22Rv1 (cell line): Measurements from ENCODE around the gene GARIN5B.

Experiments
- ZFX ChIP-seq: fragments of 450-650 bp; IDR thresholded peaks from 2 replicates; pipeline ENCODE4 v1.6.1; 2017; ENCODE audit warnings: antibody characterized with exemption, borderline replicate concordance
- TF ChIP-seq, protein P1 (sequence below): fragments of 450-650 bp; IDR thresholded peaks from 2 replicates; pipeline ENCODE4 v1.5.1; 2017; ENCODE audit warnings: mild to moderate bottlenecking

DNA sequence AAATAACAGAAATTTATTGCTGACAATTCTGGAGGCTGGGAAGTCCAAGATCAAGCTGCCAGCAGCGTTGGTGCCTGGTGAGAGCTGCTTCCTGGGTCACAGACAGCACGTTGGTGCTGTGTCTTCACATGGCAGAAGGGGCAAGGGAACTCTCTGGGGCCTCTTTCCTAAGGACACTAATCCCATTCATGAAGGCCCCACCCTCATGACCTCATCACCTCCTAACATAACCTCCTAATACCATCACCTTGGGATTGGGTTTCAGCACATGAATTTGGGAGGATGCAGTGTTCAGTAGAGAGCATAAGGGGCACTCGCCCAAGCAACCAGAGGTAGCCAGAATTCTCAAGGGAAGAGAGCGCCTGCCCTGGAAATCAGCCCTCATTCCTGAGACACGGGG, 53.6 kb downstream of the GARIN5B start:
- TF ChIP-seq, protein P1, sequence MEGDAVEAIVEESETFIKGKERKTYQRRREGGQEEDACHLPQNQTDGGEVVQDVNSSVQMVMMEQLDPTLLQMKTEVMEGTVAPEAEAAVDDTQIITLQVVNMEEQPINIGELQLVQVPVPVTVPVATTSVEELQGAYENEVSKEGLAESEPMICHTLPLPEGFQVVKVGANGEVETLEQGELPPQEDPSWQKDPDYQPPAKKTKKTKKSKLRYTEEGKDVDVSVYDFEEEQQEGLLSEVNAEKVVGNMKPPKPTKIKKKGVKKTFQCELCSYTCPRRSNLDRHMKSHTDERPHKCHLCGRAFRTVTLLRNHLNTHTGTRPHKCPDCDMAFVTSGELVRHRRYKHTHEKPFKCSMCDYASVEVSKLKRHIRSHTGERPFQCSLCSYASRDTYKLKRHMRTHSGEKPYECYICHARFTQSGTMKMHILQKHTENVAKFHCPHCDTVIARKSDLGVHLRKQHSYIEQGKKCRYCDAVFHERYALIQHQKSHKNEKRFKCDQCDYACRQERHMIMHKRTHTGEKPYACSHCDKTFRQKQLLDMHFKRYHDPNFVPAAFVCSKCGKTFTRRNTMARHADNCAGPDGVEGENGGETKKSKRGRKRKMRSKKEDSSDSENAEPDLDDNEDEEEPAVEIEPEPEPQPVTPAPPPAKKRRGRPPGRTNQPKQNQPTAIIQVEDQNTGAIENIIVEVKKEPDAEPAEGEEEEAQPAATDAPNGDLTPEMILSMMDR = no peak
- TF ChIP-seq ZFX = no peak
